Activated T-cell treated with anti-CD3 and anti-CD28 coated beads for 4 hours (primary cell): ENCODE data around the gene CAPN14.

Experiments used
- DNase-seq: peaks from one replicate; pipeline ENCODE4 v3.0.0-alpha.2; 2020

The CAPN14 gene

GRCh38 chr2:31217465-31218200 is at the start of gene CAPN14:
CAPN14 (minus strand) TSS chr2:31217515; CDS start chr2:31205447, 12,068 bp downstream.
- DNase-seq, result no peak

GRCh38 chr2:31266804-31267203 is 49.5 kb upstream of the CAPN14 start:
- no peak for DNase-seq

- DNase-seq, result no peak
These were observed 47.9 kb upstream of the CAPN14 start for GRCh38 chr2:31265234-31265633.

GRCh38 chr2:31263636-31264190 is 46.4 kb upstream of the CAPN14 start:
- no peak for DNase-seq

GRCh38 chr2:31260870-31261269 is 43.6 kb upstream of the CAPN14 start:
- no peak for DNase-seq

GRCh38 chr2:31259075-31259474 is 41.8 kb upstream of the CAPN14 start:
- DNase-seq, result no peak

- no peak for DNase-seq
These were observed 41.0 kb upstream of the CAPN14 start for GRCh38 chr2:31258351-31258750.

- no peak for DNase-seq
These were observed 39.5 kb upstream of the CAPN14 start for GRCh38 chr2:31256611-31257382.

- no peak for DNase-seq
These were observed 38.7 kb upstream of the CAPN14 start for GRCh38 chr2:31255911-31256571.

GRCh38 chr2:31254237-31255203 is 37.2 kb upstream of the CAPN14 start:
- DNase-seq, result no peak

- DNase-seq, result no peak
These were observed 36.2 kb upstream of the CAPN14 start for GRCh38 chr2:31253356-31254131.

- DNase-seq, result no peak
These were observed 34.5 kb upstream of the CAPN14 start for GRCh38 chr2:31251851-31252250.

GRCh38 chr2:31251018-31251417 is 33.7 kb upstream of the CAPN14 start:
- DNase-seq, result no peak

GRCh38 chr2:31249009-31249690 is 31.8 kb upstream of the CAPN14 start:
- DNase-seq, result no peak

GRCh38 chr2:31248139-31248538 is 30.8 kb upstream of the CAPN14 start:
- no peak for DNase-seq

- DNase-seq, result no peak
These were observed 30.4 kb upstream of the CAPN14 start for GRCh38 chr2:31247711-31248110.

GRCh38 chr2:31246184-31246852 is 29.0 kb upstream of the CAPN14 start:
- DNase-seq, result no peak

GRCh38 chr2:31244101-31244500 is 26.8 kb upstream of the CAPN14 start:
- DNase-seq, result no peak

- no peak for DNase-seq
These were observed 25.7 kb upstream of the CAPN14 start for GRCh38 chr2:31243053-31243452.

GRCh38 chr2:31241625-31242270 is 24.4 kb upstream of the CAPN14 start:
- no peak for DNase-seq
